ENCODE results near the gene HELZ2. TPM values are rescaled to one million over a fixed set of nuclear protein-coding genes. Genes with fewer than 3 reads are reported as not detected.

Gene HELZ2
- total and polyA plus RNA-seq, 12 donors, result 4.8 to 34.3 (median 12.6) TPM

GRCh38 chr20:63534427-63534830, 39.6 kb downstream of the HELZ2 start:
- DNase-seq (no peak), ATAC-seq (no peak)
- Histone ChIP-seq H3K27me3 (peaks cover 0 to 38% (median 20%) of the 10 kb centered on the region in 7 donors), H3K4me3 (no peak overlapping the region), H3K4me1 (peaks cover 0 to 34% (median 16%) of the 10 kb centered on the region in 9 donors), H3K27ac (no peak overlapping the region), H3K9me3 (no peaks in the 10 kb centered on the region), H3K36me3 (no peaks in the 10 kb centered on the region)
- intact Hi-C loops (cut with DNase I), result loop anchor here in 3 of 10 donors (10.0 kb wide), 1 partner anchor 330 kb away; the partner anchor contains the start of genes ABHD16B (in 3 of the 3) and TPD52L2 (in 3 of the 3)
- TF ChIP-seq CTCF (IDR thresholded peaks at IDR 0.05), result no peak
- WGBS, 2 donors, result 53 to 59% methylated on average over 12 of the region's 12 CpGs

- intact Hi-C loops (cut with DNase I), result loop anchor here in 3 of 10 donors (10.0 kb wide), 1 partner anchor 331 kb away; the partner anchor contains the start of genes ABHD16B (in 3 of the 3) and TPD52L2 (in 3 of the 3)
- WGBS, 2 donors, result 63 to 76% methylated on average over 28 of the region's 28 CpGs
- H3K27me3 ChIP-seq, result peaks cover 0 to 38% (median 20%) of the 10 kb centered on the region in 7 donors
Observed at GRCh38 chr20:63533871-63534393, 40.1 kb downstream of the HELZ2 start.

GRCh38 chr20:63533388-63533787, 40.7 kb downstream of the HELZ2 start:
- no peaks in the 10 kb centered on the region for H3K36me3 ChIP-seq
- H3K4me3 ChIP-seq, result no peak overlapping the region
- H3K9me3 ChIP-seq, result no peaks in the 10 kb centered on the region
- peaks cover 0 to 38% (median 20%) of the 10 kb centered on the region in 7 donors for H3K27me3 ChIP-seq
- H3K4me1 ChIP-seq, result peaks cover 0 to 34% (median 12%) of the 10 kb centered on the region in 9 donors
- no peak overlapping the region for H3K27ac ChIP-seq
- intact Hi-C loops (cut with DNase I), result loop anchor here in 3 of 10 donors (10.0 kb wide), 1 partner anchor 331 kb away; the partner anchor contains the start of genes ABHD16B (in 3 of the 3) and TPD52L2 (in 3 of the 3)
- no peak for TF ChIP-seq CTCF (IDR thresholded peaks at IDR 0.05)
- 72 to 79% methylated on average over 14 of the region's 14 CpGs for WGBS, 2 donors
- no peak for DNase-seq
- ATAC-seq, result no peak

More at GRCh38 chr20:63533871-63534393, 40.1 kb downstream of the HELZ2 start:
- no peak overlapping the region for H3K4me3 ChIP-seq
- DNase-seq, result no peak
- H3K27ac ChIP-seq, result no peak overlapping the region
- no peak for ATAC-seq
- H3K9me3 ChIP-seq, result no peaks in the 10 kb centered on the region
- TF ChIP-seq CTCF (IDR thresholded peaks at IDR 0.05), result no peak
- H3K36me3 ChIP-seq, result no peaks in the 10 kb centered on the region
- peaks cover 0 to 34% (median 16%) of the 10 kb centered on the region in 9 donors for H3K4me1 ChIP-seq

GRCh38 chr20:63532449-63532971, 41.5 kb downstream of the HELZ2 start:
- intact Hi-C loops (cut with DNase I), result loop anchor here in 3 of 10 donors (10.0 kb wide), 1 partner anchor 332 kb away; the partner anchor contains the start of genes ABHD16B (in 3 of the 3) and TPD52L2 (in 3 of the 3)
- no peak for ATAC-seq
- H3K27me3 ChIP-seq, result peaks cover 0 to 38% (median 20%) of the 10 kb centered on the region in 7 donors
- DNase-seq, result no peak
- H3K9me3 ChIP-seq, result no peaks in the 10 kb centered on the region
- H3K27ac ChIP-seq, result no peak overlapping the region
- peaks cover 0 to 25% (median 4%) of the 10 kb centered on the region in 9 donors for H3K4me1 ChIP-seq
- WGBS, 2 donors, result 80 to 84% methylated on average over 24 of the region's 24 CpGs
- H3K36me3 ChIP-seq, result no peaks in the 10 kb centered on the region
- no peak overlapping the region for H3K4me3 ChIP-seq
- TF ChIP-seq CTCF (IDR thresholded peaks at IDR 0.05), result no peak
